Measurements from ENCODE around the gene PRMT3.
"Not testable (repeated sequence)": the region's sequence is repeated elsewhere in the genome, so short reads cannot be mapped to it uniquely, and the experiment has no call there.

The PRMT3 gene

GRCh38 chr11:20387261-20388095, at the start of gene PRMT3:
PRMT3 (plus strand) TSS chr11:20387716; CDS start chr11:20387747, 31 bp downstream.
- peak; percentile 86 to 89 for DNase-seq

- no peak for DNase-seq
Measured at GRCh38 chr11:20342347-20343141, 45.0 kb upstream of the PRMT3 start.

GRCh38 chr11:20351136-20351535, 36.4 kb upstream of the PRMT3 start:
- no peak for DNase-seq

GRCh38 chr11:20351751-20352262, 35.7 kb upstream of the PRMT3 start:
- DNase-seq: no peak

- DNase-seq: peak in 1 of 2 donors; percentile 68
Measured at GRCh38 chr11:20353829-20354434, 33.6 kb upstream of the PRMT3 start.

GRCh38 chr11:20355221-20356219, 32.0 kb upstream of the PRMT3 start:
- peak in 1 of 2 donors; percentile 17 for DNase-seq

- DNase-seq: no peak
Measured at GRCh38 chr11:20357150-20357549, 30.4 kb upstream of the PRMT3 start.

- no peak for DNase-seq
Measured at GRCh38 chr11:20360650-20361049, 26.9 kb upstream of the PRMT3 start.

- no peak for DNase-seq
Measured at GRCh38 chr11:20362481-20362880, 25.0 kb upstream of the PRMT3 start.

- DNase-seq: no peak
Measured at GRCh38 chr11:20363149-20363499, 24.4 kb upstream of the PRMT3 start.

- peak; percentile 63 to 70 for DNase-seq
Measured at GRCh38 chr11:20363500-20364340, 23.8 kb upstream of the PRMT3 start, which contains the start of gene HTATIP2. HTATIP2 (plus strand) TSS chr11:20363714; CDS start chr11:20364238, 524 bp downstream.

- no peak for DNase-seq
Measured at GRCh38 chr11:20364341-20364792, 23.1 kb upstream of the PRMT3 start.

- DNase-seq: not testable (repeated sequence)
Measured at GRCh38 chr11:20365465-20365864, 22.1 kb upstream of the PRMT3 start.

GRCh38 chr11:20367313-20367948, 20.1 kb upstream of the PRMT3 start:
- DNase-seq: peak in 1 of 2 donors; percentile 72

- no peak for DNase-seq
Measured at GRCh38 chr11:20368438-20368837, 19.1 kb upstream of the PRMT3 start.

- DNase-seq: no peak
Measured at GRCh38 chr11:20369826-20370225, 17.7 kb upstream of the PRMT3 start.

- no peak for DNase-seq
Measured at GRCh38 chr11:20372081-20372626, 15.4 kb upstream of the PRMT3 start.

- DNase-seq: no peak
Measured at GRCh38 chr11:20373147-20373546, 14.4 kb upstream of the PRMT3 start.

GRCh38 chr11:20373568-20374209, 13.8 kb upstream of the PRMT3 start:
- no peak for DNase-seq

Data from hippocampal formation (tissue), 2 donors.